H9 (cell line): ENCODE measurements around the gene SLAIN1. TPM values are rescaled to one million over a fixed set of nuclear protein-coding genes. Genes with fewer than 3 reads are reported as not detected.

Experiments used
- DNase-seq: peaks from one replicate; pipeline ENCODE4 v3.0.0-alpha.2; 2017
- H2AFZ ChIP-seq: one replicate; pipeline ENCODE4 v1.6.1; 2013; ENCODE audit warnings: mild to moderate bottlenecking, low read length, control low read depth, moderate library complexity
- H2AK5ac ChIP-seq: 2 replicates; pipeline ENCODE4 v1.6.1; 2013; ENCODE audit warnings: low read length, control low read depth, mixed read lengths; ENCODE audit not compliant: insufficient read length
- H2BK120ac ChIP-seq: one replicate; pipeline ENCODE4 v1.6.1; 2013; ENCODE audit warnings: low read depth, mild to moderate bottlenecking, low read length, control low read depth, inconsistent platforms; ENCODE audit not compliant: poor library complexity, severe bottlenecking
- H2BK12ac ChIP-seq: 2 replicates; pipeline ENCODE4 v1.6.1; 2013; ENCODE audit warnings: low read length, control low read depth, mixed read lengths, low read depth; ENCODE audit not compliant: insufficient read length
- H2BK15ac ChIP-seq: 2 replicates; pipeline ENCODE4 v1.6.1; 2013; ENCODE audit warnings: low read depth, low read length, control low read depth
- H2BK20ac ChIP-seq: one replicate; pipeline ENCODE4 v1.6.1; 2013; ENCODE audit warnings: low read depth, mild to moderate bottlenecking, low read length, control low read depth, inconsistent platforms; ENCODE audit not compliant: poor library complexity, severe bottlenecking
- H2BK5ac ChIP-seq: 2 replicates; pipeline ENCODE4 v1.6.1; 2013; ENCODE audit warnings: low read length, control low read depth, mixed read lengths; ENCODE audit not compliant: insufficient read length
- H3K14ac ChIP-seq: 2 replicates; pipeline ENCODE4 v1.6.1; 2013; ENCODE audit warnings: low read length, control low read depth; ENCODE audit not compliant: insufficient read depth
- H3K18ac ChIP-seq: 2 replicates; pipeline ENCODE4 v1.6.1; 2013; ENCODE audit warnings: low read depth, mild to moderate bottlenecking, mixed read lengths, low read length, control low read depth; ENCODE audit not compliant: insufficient read length
- H3K23ac ChIP-seq: 2 replicates; pipeline ENCODE4 v1.6.1; 2013; ENCODE audit warnings: low read length, control low read depth, mixed read lengths, low read depth; ENCODE audit not compliant: insufficient read length
- H3K23me2 ChIP-seq: 2 replicates; pipeline ENCODE4 v1.6.1; 2013; ENCODE audit warnings: low read depth, mild to moderate bottlenecking, mixed read lengths, low read length, control low read depth; ENCODE audit not compliant: insufficient read length, poor library complexity, severe bottlenecking
- H3K27ac ChIP-seq: 2 replicates; pipeline ENCODE4 v1.5.1; 2013; ENCODE audit warnings: low read length, control low read depth, mixed read lengths, low read depth; ENCODE audit not compliant: insufficient read length
- H3K27me3 ChIP-seq: 2 replicates; pipeline ENCODE4 v1.6.1; 2013; ENCODE audit warnings: low read length, control low read depth, inconsistent platforms; ENCODE audit not compliant: insufficient read depth
- H3K4ac ChIP-seq: 2 replicates; pipeline ENCODE4 v1.6.1; 2013; ENCODE audit warnings: low read depth, mild to moderate bottlenecking, control low read depth, inconsistent platforms, low read length, moderate library complexity
- H3K4me1 ChIP-seq: 2 replicates; pipeline ENCODE4 v1.6.1; 2013; ENCODE audit warnings: low read length, control low read depth, inconsistent platforms; ENCODE audit not compliant: insufficient read depth
- H3K4me2 ChIP-seq: 2 replicates; pipeline ENCODE4 v1.6.1; 2013; ENCODE audit warnings: low read length, control low read depth, mixed read lengths; ENCODE audit not compliant: insufficient read length, insufficient read depth
- H3K56ac ChIP-seq: 2 replicates; pipeline ENCODE4 v1.6.1; 2013; ENCODE audit warnings: low read depth, mild to moderate bottlenecking, mixed read lengths, low read length, control low read depth; ENCODE audit not compliant: insufficient read length
- H3K79me1 ChIP-seq: 2 replicates; pipeline ENCODE4 v1.6.1; 2013; ENCODE audit warnings: low read depth, mild to moderate bottlenecking, moderate library complexity, low read length, control low read depth, inconsistent platforms; ENCODE audit not compliant: insufficient read depth, poor library complexity, severe bottlenecking
- H3K79me2 ChIP-seq: 2 replicates; pipeline ENCODE4 v1.6.1; 2013; ENCODE audit warnings: low read length, control low read depth, inconsistent platforms; ENCODE audit not compliant: insufficient read depth
- H3K9ac ChIP-seq: 2 replicates; pipeline ENCODE4 v1.6.1; 2013; ENCODE audit warnings: low read length, control low read depth, mixed read lengths; ENCODE audit not compliant: insufficient read length; ENCODE audit errors: extremely low read depth
- H3K9me3 ChIP-seq: one replicate; pipeline ENCODE4 v1.6.1; 2013; ENCODE audit warnings: low read depth, low read length, inconsistent platforms; ENCODE audit not compliant: control insufficient read depth
- H3T11ph ChIP-seq: one replicate; pipeline ENCODE4 v1.6.1; 2013; ENCODE audit warnings: mild to moderate bottlenecking, low read length, control low read depth, inconsistent platforms
- H4K20me1 ChIP-seq: one replicate; pipeline ENCODE4 v1.6.1; 2013; ENCODE audit not compliant: control insufficient read depth, insufficient read length, insufficient read depth
- H4K5ac ChIP-seq: 2 replicates; pipeline ENCODE4 v1.6.1; 2013; ENCODE audit warnings: low read depth, mild to moderate bottlenecking, mixed read lengths, low read length, control low read depth; ENCODE audit not compliant: insufficient read length
- H4K8ac ChIP-seq: replicated peaks from 2 replicates; pipeline ENCODE4 v1.6.1; 2013; ENCODE audit warnings: low read length, control low read depth, mixed read lengths, low read depth; ENCODE audit not compliant: insufficient read length
- H4K91ac ChIP-seq: 2 replicates; pipeline ENCODE4 v1.6.1; 2013; ENCODE audit warnings: low read depth, mild to moderate bottlenecking, moderate library complexity, mixed read lengths, low read length, control low read depth; ENCODE audit not compliant: insufficient read length
- H3K27ac Mint-ChIP-seq, 3 experiments: 2 replicates in 2 of 3; 3 replicates in 1 of 3; pipeline ENCODE4 v1.8.0; 2020 to 2021; ENCODE audit warnings: mixed read lengths in 3 of 3, mild to moderate bottlenecking in 1 of 3, moderate library complexity in 1 of 3
- H3K27me3 Mint-ChIP-seq: 2 replicates; pipeline ENCODE4 v1.8.0; 2021; ENCODE audit warnings: low read depth, mild to moderate bottlenecking, moderate library complexity, mixed read lengths
- H3K36me3 Mint-ChIP-seq, 3 experiments: 2 replicates in 2 of 3; 3 replicates in 1 of 3; pipeline ENCODE4 v1.8.0; 2020 to 2021; ENCODE audit warnings: low read depth in 3 of 3, mixed read lengths in 3 of 3; ENCODE audit not compliant: insufficient read depth in 1 of 3
- H3K4me1 Mint-ChIP-seq, 2 experiments: 2 replicates each; pipeline ENCODE4 v1.8.0; 2020; ENCODE audit warnings: mixed read lengths in 2 of 2
- H3K4me3 Mint-ChIP-seq, 2 experiments: 2 replicates in 1 of 2; 3 replicates in 1 of 2; pipeline ENCODE4 v1.8.0; 2020 to 2021; ENCODE audit warnings: mild to moderate bottlenecking in 2 of 2, mixed read lengths in 2 of 2, moderate library complexity in 1 of 2
- H3K9me3 Mint-ChIP-seq, 2 experiments: 2 replicates in 1 of 2; 3 replicates in 1 of 2; pipeline ENCODE4 v1.8.0; 2020; ENCODE audit warnings: mild to moderate bottlenecking in 2 of 2, mixed read lengths in 2 of 2, moderate library complexity in 1 of 2
- CTCF ChIP-seq: fragments of 200-600 bp; sonication (generic); conservative IDR thresholded peaks from 3 replicates; pipeline ENCODE4 v1.8.0; 2021; ENCODE audit warnings: antibody characterized with exemption, mild to moderate bottlenecking
- WGBS: extraction: QIAGEN DNeasy Blood & Tissue Kit; methylation state at CpG from one replicate; pipeline ENCODE4 v1.1.7; 2013; ENCODE audit warnings: missing lambda C conversion rate, low lambda C conversion rate, mixed read lengths; ENCODE audit not compliant: insufficient read length; ENCODE audit errors: extremely low coverage; 5-methylcytosine and 5-hydroxymethylcytosine counted together
- total RNA-seq: library from RNA; stranded (reverse); gene quantifications from 2 replicates; pipeline ENCODE4 v1.2.1, GENCODE V29; 2021

Gene SLAIN1
- total RNA-seq, 1 experiment from 2014 or later = 23.2 TPM

- H3K79me1 ChIP-seq = peaks cover 2% of the 10 kb centered on the region
- H3K27ac ChIP-seq = no peak overlapping the region
- H3K23ac ChIP-seq = no peak overlapping the region
- H2BK15ac ChIP-seq = no peak overlapping the region
- no peak for DNase-seq
- 100% methylated on average over 1 of the region's 1 CpG for WGBS
- H4K5ac ChIP-seq = no peak overlapping the region
- no peak overlapping the region for H4K8ac ChIP-seq
- no peak overlapping the region for H4K91ac ChIP-seq
- no peak overlapping the region for H3K4ac ChIP-seq
- H3K14ac ChIP-seq = no peak overlapping the region
- H3K4me2 ChIP-seq = no peak overlapping the region
- H2BK12ac ChIP-seq = no peak overlapping the region
- peaks cover 2% of the 10 kb centered on the region; the same call in 1 of the 2 replicates for H3K79me2 ChIP-seq
- no peaks in the 10 kb centered on the region for H3K27me3 ChIP-seq
- no peak overlapping the region for H2AFZ ChIP-seq
- no peaks in the 10 kb centered on the region for H4K20me1 ChIP-seq
- no peaks in the 10 kb centered on the region for H3K9me3 Mint-ChIP-seq
- no peak overlapping the region for H3K4me3 Mint-ChIP-seq
- peaks cover 3% of the 10 kb centered on the region; the same call in 1 of the 2 replicates for H3K4me1 ChIP-seq
- no peak overlapping the region for H2BK20ac ChIP-seq
- no peak overlapping the region for H2BK120ac ChIP-seq
- H2BK5ac ChIP-seq = no peak overlapping the region
- no peaks in the 10 kb centered on the region for H3K27me3 Mint-ChIP-seq
- no peak overlapping the region for H2AK5ac ChIP-seq
- H3K9me3 ChIP-seq = no peaks in the 10 kb centered on the region
- no peak overlapping the region for H3T11ph ChIP-seq
- H3K18ac ChIP-seq = no peak overlapping the region
- no peaks in the 10 kb centered on the region for H3K23me2 ChIP-seq
- no peak overlapping the region; a peak in 1 of 7 replicates for H3K27ac Mint-ChIP-seq
- peaks cover 17 to 22% (median 18%) of the 10 kb centered on the region in 3 experiments for H3K36me3 Mint-ChIP-seq
- H3K56ac ChIP-seq = no peak overlapping the region
- H3K4me1 Mint-ChIP-seq = peaks cover 7 to 8% of the 10 kb centered on the region in 2 experiments
- no peak for TF ChIP-seq CTCF
- no peak overlapping the region for H3K9ac ChIP-seq
These were observed 44.1 kb downstream of the SLAIN1 start for GRCh38 chr13:77741597-77741972.
